Parathyroid adenoma (tissue), 2 donors: ENCODE measurements around the gene FTSJ3.

Experiments used
- H2AFZ ChIP-seq: fragments of 300-600 bp; sonication (generic); one replicate; pipeline ENCODE4 v1.7.0; 2017; ENCODE audit warnings: antibody characterized with exemption, mild to moderate bottlenecking
- H3K27ac ChIP-seq: fragments of 300-600 bp; sonication (generic); one replicate; pipeline ENCODE4 v1.7.0; 2017
- H3K27me3 ChIP-seq: fragments of 300-600 bp; sonication (generic); one replicate; pipeline ENCODE4 v1.7.0; 2017; ENCODE audit warnings: low read length; ENCODE audit not compliant: control insufficient read depth, insufficient read depth
- H3K36me3 ChIP-seq: fragments of 300-600 bp; sonication (generic); one replicate; pipeline ENCODE4 v1.7.0; 2017; ENCODE audit warnings: low read length; ENCODE audit not compliant: control insufficient read depth, insufficient read depth
- H3K4me1 ChIP-seq: fragments of 300-600 bp; sonication (generic); one replicate; pipeline ENCODE4 v1.7.0; 2017; ENCODE audit warnings: control low read depth
- H3K4me2 ChIP-seq: fragments of 300-600 bp; sonication (generic); one replicate; pipeline ENCODE4 v1.7.0; 2017; ENCODE audit warnings: low read length
- H3K4me3 ChIP-seq: fragments of 300-600 bp; sonication (generic); one replicate; pipeline ENCODE4 v1.7.0; 2017; ENCODE audit warnings: low read depth, low read length
- H3K79me2 ChIP-seq: fragments of 300-600 bp; sonication (generic); one replicate; pipeline ENCODE4 v1.7.0; 2017; ENCODE audit warnings: control low read depth
- H3K9ac ChIP-seq: fragments of 300-600 bp; sonication (generic); one replicate; pipeline ENCODE4 v1.7.0; 2017; ENCODE audit warnings: mild to moderate bottlenecking
- H3K9me3 ChIP-seq: fragments of 300-600 bp; sonication (generic); one replicate; pipeline ENCODE4 v1.7.0; 2017; ENCODE audit warnings: low read length; ENCODE audit not compliant: control insufficient read depth
- TF ChIP-seq, protein P1 (sequence below): fragments of 300-600 bp; sonication (generic); IDR thresholded peaks from one replicate; pipeline ENCODE4 v1.7.0; 2017; ENCODE audit warnings: antibody characterized with exemption, mild to moderate bottlenecking
- donor health status: primary hyperparathyroidism.

FTSJ3 gene

DNA sequence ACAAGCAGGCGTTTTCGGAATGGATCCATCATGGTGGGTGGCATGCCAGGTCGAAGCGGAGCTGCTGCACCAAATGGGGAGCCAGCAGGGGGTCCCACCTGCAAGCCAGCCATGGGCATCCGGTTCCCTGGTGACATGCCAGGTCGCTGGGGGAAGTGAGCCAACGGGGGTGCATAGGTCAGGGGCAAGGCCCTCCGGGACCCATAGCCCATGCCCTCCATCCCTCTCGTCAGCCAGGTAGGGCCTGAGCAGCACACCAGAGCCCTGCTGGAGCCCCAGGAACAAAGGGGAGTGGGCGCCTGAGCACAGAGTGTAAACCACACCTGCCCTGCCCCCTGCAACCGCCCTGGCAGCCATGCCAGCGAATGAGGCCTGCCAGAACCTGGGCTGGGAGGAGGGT, 10.0 kb upstream of the FTSJ3 start:
- Histone ChIP-seq H3K4me1 (peaks cover 28% of the 10 kb centered on the region), H2AFZ (no peak overlapping the region), H3K27me3 (no peaks in the 10 kb centered on the region), H3K36me3 (no peaks in the 10 kb centered on the region), H3K4me2 (no peak overlapping the region), H3K9ac (no peak overlapping the region), H3K27ac (no peak overlapping the region), H3K9me3 (no peaks in the 10 kb centered on the region), H3K4me3 (no peak overlapping the region), H3K79me2 (peaks cover 41% of the 10 kb centered on the region)
- TF ChIP-seq, protein P1, sequence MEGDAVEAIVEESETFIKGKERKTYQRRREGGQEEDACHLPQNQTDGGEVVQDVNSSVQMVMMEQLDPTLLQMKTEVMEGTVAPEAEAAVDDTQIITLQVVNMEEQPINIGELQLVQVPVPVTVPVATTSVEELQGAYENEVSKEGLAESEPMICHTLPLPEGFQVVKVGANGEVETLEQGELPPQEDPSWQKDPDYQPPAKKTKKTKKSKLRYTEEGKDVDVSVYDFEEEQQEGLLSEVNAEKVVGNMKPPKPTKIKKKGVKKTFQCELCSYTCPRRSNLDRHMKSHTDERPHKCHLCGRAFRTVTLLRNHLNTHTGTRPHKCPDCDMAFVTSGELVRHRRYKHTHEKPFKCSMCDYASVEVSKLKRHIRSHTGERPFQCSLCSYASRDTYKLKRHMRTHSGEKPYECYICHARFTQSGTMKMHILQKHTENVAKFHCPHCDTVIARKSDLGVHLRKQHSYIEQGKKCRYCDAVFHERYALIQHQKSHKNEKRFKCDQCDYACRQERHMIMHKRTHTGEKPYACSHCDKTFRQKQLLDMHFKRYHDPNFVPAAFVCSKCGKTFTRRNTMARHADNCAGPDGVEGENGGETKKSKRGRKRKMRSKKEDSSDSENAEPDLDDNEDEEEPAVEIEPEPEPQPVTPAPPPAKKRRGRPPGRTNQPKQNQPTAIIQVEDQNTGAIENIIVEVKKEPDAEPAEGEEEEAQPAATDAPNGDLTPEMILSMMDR, result no peak

DNA sequence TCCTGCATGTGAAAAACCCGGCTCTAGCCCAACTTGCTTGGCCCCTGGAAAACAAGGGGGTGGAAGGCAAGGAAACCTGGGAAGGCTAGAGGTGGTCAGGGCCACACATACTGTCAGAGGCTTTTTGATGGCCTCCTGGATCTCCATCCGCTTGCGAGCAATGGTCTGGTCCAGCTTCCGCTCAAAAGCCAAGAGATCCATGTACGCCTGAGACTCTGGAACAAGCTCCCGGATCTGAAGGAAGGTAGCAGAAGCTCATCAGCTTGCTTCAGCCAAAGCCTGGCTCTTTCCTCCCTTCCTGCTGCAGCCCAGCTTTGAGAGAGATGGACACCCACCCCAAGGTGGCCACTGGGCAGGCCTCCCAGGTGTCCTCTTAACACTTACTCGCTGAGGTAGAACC, 9.3 kb upstream of the FTSJ3 start:
- TF ChIP-seq, protein P1, result no peak
- H3K9ac ChIP-seq, result no peak overlapping the region
- H3K27me3 ChIP-seq, result no peaks in the 10 kb centered on the region
- H3K9me3 ChIP-seq, result no peaks in the 10 kb centered on the region
- H2AFZ ChIP-seq, result no peak overlapping the region
- no peak overlapping the region for H3K4me3 ChIP-seq
- H3K79me2 ChIP-seq, result peaks cover 41% of the 10 kb centered on the region
- H3K27ac ChIP-seq, result no peak overlapping the region
- H3K36me3 ChIP-seq, result no peaks in the 10 kb centered on the region
- no peak overlapping the region for H3K4me2 ChIP-seq
- H3K4me1 ChIP-seq, result peaks cover 28% of the 10 kb centered on the region

DNA sequence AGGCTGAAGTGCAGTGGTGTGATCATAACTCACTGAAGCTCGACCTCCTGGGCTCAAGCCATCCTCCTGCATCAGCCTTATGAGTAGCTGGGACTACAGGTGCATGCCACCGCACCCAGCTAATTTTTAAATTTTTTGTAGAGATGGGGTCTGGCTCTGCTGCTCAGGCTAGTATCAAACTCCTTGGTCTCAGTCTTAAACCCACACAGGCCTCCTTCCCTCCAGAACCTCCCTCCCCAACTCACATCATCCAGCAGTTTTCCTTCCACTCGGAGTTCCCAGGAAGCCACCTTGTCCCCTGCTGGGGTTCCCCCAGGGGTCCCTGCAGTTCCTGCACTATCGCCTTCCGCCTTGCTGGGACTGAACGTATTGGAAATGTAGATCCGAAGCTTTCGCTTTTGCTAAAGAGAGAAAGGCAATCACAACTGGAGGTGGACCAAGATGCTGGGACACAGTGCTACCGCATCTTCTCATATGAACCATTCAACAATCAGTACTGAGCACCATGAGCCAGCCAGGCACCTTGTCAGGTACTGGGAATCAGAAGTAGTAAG, 7.8 kb upstream of the FTSJ3 start:
- no peak overlapping the region for H2AFZ ChIP-seq
- H3K4me3 ChIP-seq, result no peak overlapping the region
- peaks cover 27% of the 10 kb centered on the region for H3K79me2 ChIP-seq
- no peak overlapping the region for H3K4me2 ChIP-seq
- no peaks in the 10 kb centered on the region for H3K36me3 ChIP-seq
- no peaks in the 10 kb centered on the region for H3K9me3 ChIP-seq
- H3K27ac ChIP-seq, result no peak overlapping the region
- no peak overlapping the region for H3K9ac ChIP-seq
- TF ChIP-seq, protein P1, result no peak
- peaks cover 16% of the 10 kb centered on the region for H3K4me1 ChIP-seq
- no peaks in the 10 kb centered on the region for H3K27me3 ChIP-seq

DNA sequence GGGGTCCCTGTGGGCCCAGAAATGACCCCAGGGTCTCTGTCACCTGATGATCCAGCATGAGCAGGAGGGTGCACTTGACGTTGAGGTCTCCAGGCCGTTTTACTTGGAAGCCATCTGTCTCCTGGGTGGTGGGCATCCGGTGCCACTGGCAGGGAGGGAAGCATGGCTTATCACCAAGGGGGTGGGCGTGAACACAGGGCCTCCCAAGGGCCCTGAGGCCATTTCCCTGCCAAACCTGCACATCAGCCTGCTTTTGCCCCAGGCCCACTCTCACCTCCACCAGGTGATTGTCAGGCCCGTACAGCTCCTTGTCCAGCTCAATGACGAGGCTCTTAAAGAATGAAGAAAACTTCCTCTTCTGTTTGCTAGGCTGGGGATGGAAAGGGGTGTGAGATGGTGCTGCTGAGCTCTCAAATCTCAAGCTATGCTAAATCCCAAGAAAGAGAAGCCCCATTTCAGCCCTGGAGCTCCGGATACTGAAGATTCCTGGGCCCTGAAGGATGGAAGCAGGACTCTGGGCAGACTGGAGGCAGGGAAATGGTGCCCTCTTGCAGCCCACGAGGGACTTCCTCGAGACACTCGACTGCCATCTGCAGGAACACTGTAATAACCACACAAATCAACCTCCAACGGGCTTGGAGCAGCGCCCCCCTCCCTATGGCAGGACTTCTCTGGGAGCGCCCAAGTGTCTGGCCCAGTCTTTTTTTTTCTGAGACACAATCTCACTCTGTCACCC, 7.1 kb upstream of the FTSJ3 start:
- no peak overlapping the region for H2AFZ ChIP-seq
- peaks cover 15% of the 10 kb centered on the region for H3K4me1 ChIP-seq
- peaks cover 28% of the 10 kb centered on the region for H3K79me2 ChIP-seq
- H3K9me3 ChIP-seq, result no peaks in the 10 kb centered on the region
- no peaks in the 10 kb centered on the region for H3K36me3 ChIP-seq
- H3K27ac ChIP-seq, result no peak overlapping the region
- TF ChIP-seq, protein P1, result peak; percentile 82
- H3K9ac ChIP-seq, result no peak overlapping the region
- no peak overlapping the region for H3K4me3 ChIP-seq
- H3K27me3 ChIP-seq, result no peaks in the 10 kb centered on the region
- no peak overlapping the region for H3K4me2 ChIP-seq
